BE2C (cell line): Measurements from ENCODE around the gene LRRC8E.

Source experiments
- DNase-seq: peaks from one replicate; pipeline ENCODE4 v3.0.0-alpha.2; 2020
- H3K27me3 ChIP-seq: fragments of 250-450 bp; sonication (Bioruptor Pico); 2 replicates; pipeline ENCODE4 v1.5.1; 2020; ENCODE audit warnings: mild to moderate bottlenecking
- H3K36me3 ChIP-seq: fragments of 250-450 bp; sonication (Bioruptor Pico); 2 replicates; pipeline ENCODE4 v1.5.1; 2020; ENCODE audit warnings: mild to moderate bottlenecking
- H3K4me1 ChIP-seq: fragments of 250-450 bp; sonication (Bioruptor Pico); 2 replicates; pipeline ENCODE4 v1.5.1; 2020
- H3K4me3 ChIP-seq: 2 replicates; pipeline ENCODE4 v1.5.1; 2011; ENCODE audit warnings: low read depth, low read length
- H3K9me3 ChIP-seq: fragments of 250-450 bp; sonication (Bioruptor Pico); 2 replicates; pipeline ENCODE4 v1.5.1; 2020
- CTCF ChIP-seq: IDR thresholded peaks from 2 replicates; pipeline ENCODE4 v1.5.1; 2012; ENCODE audit warnings: mild to moderate bottlenecking, low read depth, low read length

The LRRC8E gene

GRCh38 chr19:7904074-7905020, 16.0 kb downstream of the LRRC8E start:
- peak; percentile 43 for DNase-seq
- no peak for TF ChIP-seq CTCF
- H3K27me3 ChIP-seq, result no peaks in the 10 kb centered on the region
- no peaks in the 10 kb centered on the region for H3K9me3 ChIP-seq
- no peaks in the 10 kb centered on the region for H3K4me1 ChIP-seq
- H3K4me3 ChIP-seq, result peak overlapping the region; percentile 75
- H3K36me3 ChIP-seq, result peaks cover 6% of the 10 kb centered on the region

DNA sequence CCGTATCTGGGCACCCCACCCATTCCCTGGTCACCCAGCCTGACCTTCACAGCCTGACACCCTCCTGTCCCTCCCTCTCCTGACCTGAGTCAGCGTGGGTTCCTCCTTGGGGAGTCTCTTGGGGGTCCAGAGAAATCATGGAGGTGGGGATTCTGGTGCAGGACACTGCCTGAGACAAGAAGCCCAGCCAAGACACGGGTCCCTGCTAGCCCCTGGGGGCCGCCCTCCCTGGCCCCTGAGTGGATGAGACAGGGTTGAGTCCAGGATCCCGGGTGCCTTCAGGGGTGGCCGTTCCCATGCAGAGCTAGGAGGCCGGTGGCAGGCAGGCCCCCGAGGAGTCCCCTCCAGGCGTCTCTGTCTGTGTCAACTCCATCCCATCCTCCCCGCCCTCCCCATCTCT, 17.0 kb downstream of the LRRC8E start:
- DNase-seq, result no peak
- H3K4me3 ChIP-seq, result peak overlapping the region; percentile 75; the same call in 1 of the 2 replicates
- no peak for TF ChIP-seq CTCF

DNA sequence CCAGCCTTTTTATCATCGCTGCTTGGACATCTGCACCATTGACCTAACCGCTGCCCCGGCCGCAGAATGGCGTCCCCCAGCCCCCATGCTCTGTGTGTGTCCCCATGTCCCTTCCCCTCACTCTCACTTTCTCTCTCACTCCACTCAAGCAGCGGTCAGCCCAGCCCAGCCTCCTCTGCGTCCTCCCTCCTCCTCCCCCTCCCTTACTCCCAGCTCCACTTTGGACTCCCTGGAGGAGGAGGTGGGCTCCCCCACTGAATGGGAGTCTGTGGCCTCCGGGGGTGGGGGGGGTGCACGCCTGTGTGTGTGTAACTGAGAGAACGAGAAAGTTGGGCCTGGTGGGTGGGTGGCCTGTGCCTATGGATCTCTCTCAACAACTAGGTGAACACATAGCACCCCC, 17.5 kb downstream of the LRRC8E start:
- Histone ChIP-seq H3K9me3 (no peaks in the 10 kb centered on the region), H3K4me3 (no peak overlapping the region), H3K27me3 (no peaks in the 10 kb centered on the region), H3K4me1 (no peaks in the 10 kb centered on the region), H3K36me3 (peaks cover 17% of the 10 kb centered on the region)
- DNase-seq, result no peak
- no peak for TF ChIP-seq CTCF

More for the DNA sequence above, 17.0 kb downstream of the LRRC8E start:
- Histone ChIP-seq H3K27me3 (no peaks in the 10 kb centered on the region), H3K9me3 (no peaks in the 10 kb centered on the region), H3K36me3 (peaks cover 11% of the 10 kb centered on the region), H3K4me1 (no peaks in the 10 kb centered on the region)

DNA sequence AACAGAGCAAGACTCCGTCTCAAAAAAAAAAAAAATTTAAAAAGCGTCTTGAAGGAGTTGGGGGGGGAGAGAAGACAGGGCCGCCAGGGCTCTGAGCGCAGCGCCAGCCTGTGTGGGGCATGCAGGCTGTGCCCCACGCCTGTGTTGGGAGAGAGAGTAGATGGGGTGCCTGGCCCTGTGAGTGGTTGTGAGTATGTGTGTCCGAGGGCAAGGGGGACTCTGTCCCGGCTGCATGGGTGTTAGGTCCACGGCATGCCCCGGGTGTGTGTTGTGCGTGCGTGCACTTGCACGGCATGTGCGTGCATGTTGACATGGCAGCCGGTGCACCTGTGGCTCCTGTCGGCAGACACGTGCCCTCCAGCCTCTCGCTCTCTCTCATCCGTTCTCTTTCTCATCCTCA, 18.8 kb downstream of the LRRC8E start:
- H3K4me1 ChIP-seq, result no peaks in the 10 kb centered on the region
- no peaks in the 10 kb centered on the region for H3K27me3 ChIP-seq
- H3K36me3 ChIP-seq, result peaks cover 28% of the 10 kb centered on the region
- H3K4me3 ChIP-seq, result no peak overlapping the region
- H3K9me3 ChIP-seq, result no peaks in the 10 kb centered on the region
- no peak for DNase-seq
- TF ChIP-seq CTCF, result no peak

GRCh38 chr19:7907544-7907943, 19.2 kb downstream of the LRRC8E start:
- Histone ChIP-seq H3K4me1 (no peaks in the 10 kb centered on the region), H3K36me3 (peaks cover 30% of the 10 kb centered on the region), H3K4me3 (no peak overlapping the region), H3K9me3 (no peaks in the 10 kb centered on the region), H3K27me3 (no peaks in the 10 kb centered on the region)
- no peak for DNase-seq
- TF ChIP-seq CTCF, result no peak

- no peaks in the 10 kb centered on the region for H3K27me3 ChIP-seq
- H3K4me3 ChIP-seq, result no peak overlapping the region
- no peak for TF ChIP-seq CTCF
- no peaks in the 10 kb centered on the region for H3K4me1 ChIP-seq
- no peak for DNase-seq
- H3K9me3 ChIP-seq, result no peaks in the 10 kb centered on the region
- H3K36me3 ChIP-seq, result peaks cover 33% of the 10 kb centered on the region
Observed at GRCh38 chr19:7908078-7908699, 19.9 kb downstream of the LRRC8E start.
